Measurements from ENCODE around the gene PFDN2. TPM values are rescaled to one million over a fixed set of nuclear protein-coding genes. Genes with fewer than 3 reads are reported as not detected.

The PFDN2 gene
- total and polyA plus RNA-seq, 2 of the 8 experiments (the other 6 are each of a cell fraction or from before 2014, with no cell fraction given): 66.2 to 71.2 TPM

DNA sequence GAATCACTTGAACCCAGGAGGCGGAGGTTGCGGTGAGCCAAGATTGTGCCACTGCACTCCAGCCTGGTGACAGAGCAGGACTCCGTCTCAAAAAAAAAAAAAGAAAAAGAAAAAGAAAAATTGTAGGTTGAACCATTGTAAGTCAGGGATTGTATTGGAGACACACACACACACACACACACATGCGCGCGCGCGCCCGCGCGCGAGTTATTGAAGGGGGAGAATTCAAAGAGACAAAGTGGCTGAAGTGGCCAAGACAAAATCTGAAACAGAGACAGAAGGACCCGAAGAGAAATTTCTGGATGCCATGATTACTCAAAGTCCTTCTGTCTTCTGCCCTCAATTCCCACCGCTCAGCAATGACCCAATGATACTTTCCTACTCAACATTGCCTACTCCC, 23.4 kb downstream of the PFDN2 start (continued):
- TF ChIP-seq EP300 (IDR thresholded peaks at IDR 0.05; ENCODE audit: borderline replicate concordance in 1 of 2, low read depth in 2 of 2, low read length in 2 of 2): no peak
- TF ChIP-seq RFX5 (IDR thresholded peaks at IDR 0.05; ENCODE audit: borderline replicate concordance, low read depth, low read length): no peak

Measured in H1 (cell line).